Ovary (tissue), 3 donors: ENCODE data around the gene CELF2.

Experiments used
- EP300 ChIP-seq: sonication (generic); formaldehyde crosslinking; IDR thresholded peaks from one replicate; pipeline ENCODE4 v1.6.1; 2017; ENCODE audit warnings: antibody characterized with exemption
- POLR2A ChIP-seq: fragments of 450-650 bp; IDR thresholded peaks from one replicate; pipeline ENCODE4 v1.6.1; 2017; ENCODE audit warnings: antibody characterized with exemption, mild to moderate bottlenecking, moderate library complexity
- TF ChIP-seq, protein P1 (sequence below), 3 donors: fragments of 450-650 bp in 2 of 3; fragments of 200-600 bp in 1 of 3; IDR thresholded peaks; one replicate each; pipeline versions ENCODE4 v1.5.1 to v1.8.0; 2016 to 2022; ENCODE audit warnings: antibody characterized with exemption in 3 of 3, mild to moderate bottlenecking in 1 of 3
- donor health status: DM: no; HTN: no; CAD: no.

- TF ChIP-seq POLR2A (no peak), EP300 (no peak)
- TF ChIP-seq, protein P1, sequence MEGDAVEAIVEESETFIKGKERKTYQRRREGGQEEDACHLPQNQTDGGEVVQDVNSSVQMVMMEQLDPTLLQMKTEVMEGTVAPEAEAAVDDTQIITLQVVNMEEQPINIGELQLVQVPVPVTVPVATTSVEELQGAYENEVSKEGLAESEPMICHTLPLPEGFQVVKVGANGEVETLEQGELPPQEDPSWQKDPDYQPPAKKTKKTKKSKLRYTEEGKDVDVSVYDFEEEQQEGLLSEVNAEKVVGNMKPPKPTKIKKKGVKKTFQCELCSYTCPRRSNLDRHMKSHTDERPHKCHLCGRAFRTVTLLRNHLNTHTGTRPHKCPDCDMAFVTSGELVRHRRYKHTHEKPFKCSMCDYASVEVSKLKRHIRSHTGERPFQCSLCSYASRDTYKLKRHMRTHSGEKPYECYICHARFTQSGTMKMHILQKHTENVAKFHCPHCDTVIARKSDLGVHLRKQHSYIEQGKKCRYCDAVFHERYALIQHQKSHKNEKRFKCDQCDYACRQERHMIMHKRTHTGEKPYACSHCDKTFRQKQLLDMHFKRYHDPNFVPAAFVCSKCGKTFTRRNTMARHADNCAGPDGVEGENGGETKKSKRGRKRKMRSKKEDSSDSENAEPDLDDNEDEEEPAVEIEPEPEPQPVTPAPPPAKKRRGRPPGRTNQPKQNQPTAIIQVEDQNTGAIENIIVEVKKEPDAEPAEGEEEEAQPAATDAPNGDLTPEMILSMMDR (IDR thresholded peaks at IDR 0.05): no peak
Measured at GRCh38 chr10:11325817-11326216, 308.1 kb downstream of the CELF2 start.
